ENCODE data around the gene SLC7A10. TPM values are rescaled to one million over a fixed set of nuclear protein-coding genes. Genes with fewer than 3 reads are reported as not detected.

SLC7A10 gene
- total RNA-seq, 2 experiments from 2014 or later: not detected

GRCh38 chr19:33206261-33207039 lies 19.2 kb downstream of the SLC7A10 start:
- H3K9me3 Mint-ChIP-seq: no peaks in the 10 kb centered on the region
- H3K27ac Mint-ChIP-seq: no peak overlapping the region
- DNase-seq: no peak
- POLR2A ChIA-PET: no interaction called here
- intact Hi-C loops (cut with micrococcal nuclease): no loop called here
- no peak for TF ChIP-seq CTCF (IDR thresholded peaks at IDR 0.05)
- ATAC-seq: no peak
- no peaks in the 10 kb centered on the region for H3K4me1 Mint-ChIP-seq (ENCODE audit: low read depth)
- H3K27me3 Mint-ChIP-seq: no peaks in the 10 kb centered on the region
- no peak overlapping the region for H3K4me3 Mint-ChIP-seq
- no peaks in the 10 kb centered on the region for H3K36me3 Mint-ChIP-seq (ENCODE audit: low read depth)
- CTCF ChIA-PET: no interaction called here

- H3K4me1 Mint-ChIP-seq (ENCODE audit: low read depth): no peaks in the 10 kb centered on the region
- ATAC-seq (no peak), DNase-seq (no peak)
- intact Hi-C loops (cut with micrococcal nuclease): no loop called here
- CTCF ChIA-PET: no interaction called here
- no peak overlapping the region for H3K4me3 Mint-ChIP-seq
- no peaks in the 10 kb centered on the region for H3K27me3 Mint-ChIP-seq
- no peaks in the 10 kb centered on the region for H3K36me3 Mint-ChIP-seq (ENCODE audit: low read depth)
- H3K9me3 Mint-ChIP-seq: no peaks in the 10 kb centered on the region
- POLR2A ChIA-PET: no interaction called here
- no peak for TF ChIP-seq CTCF (IDR thresholded peaks at IDR 0.05)
- no peak overlapping the region for H3K27ac Mint-ChIP-seq
Measured at GRCh38 chr19:33205531-33206260, 20.0 kb downstream of the SLC7A10 start.

- TF ChIP-seq CTCF (IDR thresholded peaks at IDR 0.05): no peak
- Mint-ChIP-seq H3K27ac (no peak overlapping the region), H3K4me3 (no peak overlapping the region), H3K9me3 (no peaks in the 10 kb centered on the region), H3K4me1 (ENCODE audit: low read depth) (no peaks in the 10 kb centered on the region), H3K27me3 (no peaks in the 10 kb centered on the region), H3K36me3 (ENCODE audit: low read depth) (no peaks in the 10 kb centered on the region)
- ChIA-PET CTCF (no interaction called here), POLR2A (no interaction called here)
- ATAC-seq (no peak), DNase-seq (no peak)
- intact Hi-C loops (cut with micrococcal nuclease): no loop called here
Measured at GRCh38 chr19:33205110-33205509, 20.5 kb downstream of the SLC7A10 start.

GRCh38 chr19:33204136-33204973 lies 21.3 kb downstream of the SLC7A10 start:
- no peak for ATAC-seq
- Mint-ChIP-seq H3K27ac (no peak overlapping the region), H3K9me3 (no peaks in the 10 kb centered on the region), H3K4me1 (ENCODE audit: low read depth) (peaks cover 5% of the 10 kb centered on the region), H3K36me3 (ENCODE audit: low read depth) (no peaks in the 10 kb centered on the region), H3K27me3 (no peaks in the 10 kb centered on the region), H3K4me3 (no peak overlapping the region)
- no peak for DNase-seq
- no peak for TF ChIP-seq CTCF (IDR thresholded peaks at IDR 0.05)
- ChIA-PET CTCF (no interaction called here), POLR2A (no interaction called here)
- intact Hi-C loops (cut with micrococcal nuclease): no loop called here

Measured in activated CD8-positive, alpha-beta T cell treated with anti-CD3 and anti-CD28 coated beads for 36 hours (primary cell).